Mesenteric fat pad (tissue), 1 donor: Measurements from ENCODE around the gene IRAK3. TPM values are rescaled to one million over a fixed set of nuclear protein-coding genes. Genes with fewer than 3 reads are reported as not detected.
"Not testable (repeated sequence)": the region's sequence is repeated elsewhere in the genome, so short reads cannot be mapped to it uniquely, and the experiment has no call there.

Experiments
- DNase-seq: peaks from one replicate; pipeline ENCODE4 v3.0.0-alpha.2; 2020; ENCODE audit warnings: low spot score
- total RNA-seq: library from RNA; stranded (reverse); fragmentation: NEBNext Ultra II Directional; extraction: Animal tissue kit (Norgen Biotek cat#: 25700); gene quantifications from one replicate; pipeline ENCODE4 v1.2.1, GENCODE V29; 2021
- donor health status: DM: yes; HTN: yes; CAD: no.

IRAK3 gene
- total RNA-seq, 1 donor from 2014 or later = 58.9 TPM

GRCh38 chr12:66211573-66211972, 22.6 kb downstream of the IRAK3 start:
- DNase-seq = not testable (repeated sequence)

- not testable (repeated sequence) for DNase-seq
Measured at GRCh38 chr12:66213011-66213410, 24.0 kb downstream of the IRAK3 start.

- no peak for DNase-seq
Measured at GRCh38 chr12:66217342-66217917, 28.4 kb downstream of the IRAK3 start.

GRCh38 chr12:66228462-66228861, 39.4 kb downstream of the IRAK3 start:
- no peak for DNase-seq

GRCh38 chr12:66232263-66232662, 43.2 kb downstream of the IRAK3 start:
- no peak for DNase-seq

- DNase-seq = not testable (repeated sequence)
Measured at GRCh38 chr12:66234037-66234693, 45.2 kb downstream of the IRAK3 start.

GRCh38 chr12:66234773-66235625, 46.0 kb downstream of the IRAK3 start:
- DNase-seq = peak; percentile 91

- no peak for DNase-seq
Measured at GRCh38 chr12:66235626-66236281, 46.7 kb downstream of the IRAK3 start.

- not testable (repeated sequence) for DNase-seq
Measured at GRCh38 chr12:66236282-66236675, 47.3 kb downstream of the IRAK3 start.

- no peak for DNase-seq
Measured at GRCh38 chr12:66236969-66237368, 48.0 kb downstream of the IRAK3 start.

- DNase-seq = no peak
Measured at GRCh38 chr12:66237505-66238175, 48.6 kb downstream of the IRAK3 start.

GRCh38 chr12:66239295-66239694, 50.3 kb downstream of the IRAK3 start:
- no peak for DNase-seq

DNA sequence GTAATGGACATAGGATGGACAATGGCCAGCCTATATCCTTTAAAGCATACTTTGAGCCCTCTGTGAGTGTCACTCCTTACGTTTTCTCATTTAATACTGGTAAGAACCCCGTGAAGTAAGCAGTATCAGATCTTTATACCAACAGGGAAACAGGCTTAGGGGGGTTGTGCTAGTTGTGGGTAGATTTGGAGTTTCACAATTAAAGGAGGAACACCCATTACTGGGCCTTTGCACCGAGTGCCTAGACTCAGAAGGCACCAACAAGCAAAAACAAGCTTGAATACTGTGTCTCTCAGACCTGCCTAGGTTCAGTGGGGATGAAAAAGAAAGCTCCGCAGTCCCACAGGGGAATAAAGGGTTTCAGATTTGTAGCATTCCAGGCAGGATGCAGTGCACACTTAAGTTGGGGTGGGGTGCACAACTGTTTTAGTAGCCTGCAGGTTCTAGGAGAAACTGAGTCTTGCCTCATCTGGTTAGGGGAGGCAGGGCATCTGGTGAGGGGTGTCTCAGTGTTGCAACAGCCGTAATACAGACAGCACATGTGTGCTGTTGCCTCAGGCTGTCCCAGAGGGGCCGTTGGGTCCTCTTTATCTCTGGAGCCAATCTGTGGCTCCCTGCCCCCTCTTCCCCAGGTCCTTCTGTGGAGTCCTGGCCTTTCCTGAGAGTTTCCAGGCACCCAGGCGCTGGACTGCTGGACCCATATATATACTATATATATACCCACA, 51.2 kb downstream of the IRAK3 start:
- DNase-seq = no peak

DNA sequence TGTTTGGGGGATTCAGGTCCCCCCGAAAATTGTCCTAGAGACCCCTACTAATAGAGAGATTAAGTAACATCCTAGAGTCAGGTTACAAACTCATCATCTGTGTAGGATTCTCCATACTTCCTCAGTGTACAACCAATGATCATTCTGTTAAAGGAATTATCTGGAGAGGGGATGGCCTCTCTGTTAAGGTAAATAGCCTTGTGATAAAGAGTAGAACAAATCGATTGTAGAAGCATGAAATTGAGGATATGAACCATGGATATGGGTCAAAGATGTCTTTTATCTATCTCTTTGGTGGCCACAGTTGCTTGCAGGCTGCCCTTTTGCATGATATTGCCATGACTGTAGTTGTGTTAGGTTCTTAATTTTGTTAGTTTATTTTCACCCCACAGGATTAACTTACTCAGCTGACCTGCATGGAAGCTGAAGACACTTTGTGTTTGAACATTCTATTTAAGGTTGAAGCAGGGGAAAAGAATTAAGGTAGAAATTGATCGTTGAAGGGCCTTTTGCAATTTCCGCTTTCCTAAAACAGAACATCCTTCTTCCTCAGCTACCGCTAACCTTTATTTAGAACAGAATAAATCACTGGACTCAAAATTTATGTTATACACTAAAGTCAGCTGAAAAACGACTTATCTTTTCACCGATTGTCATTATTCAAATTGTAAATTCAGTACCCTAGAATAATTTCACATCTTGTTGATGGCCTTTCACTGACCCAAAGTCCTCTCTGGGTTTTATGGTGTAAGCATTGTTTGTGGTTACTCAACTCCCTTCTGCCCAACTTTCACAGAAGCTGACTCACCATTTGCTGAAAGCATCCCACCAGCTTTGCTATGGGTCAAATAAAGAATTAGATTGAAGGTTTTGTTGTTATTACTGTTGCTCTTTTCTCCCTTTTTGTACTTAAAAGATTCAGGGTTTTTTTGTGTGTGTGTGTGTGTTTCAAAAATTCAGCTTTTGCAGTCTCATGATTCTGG, 52.3 kb downstream of the IRAK3 start:
- no peak for DNase-seq

DNA sequence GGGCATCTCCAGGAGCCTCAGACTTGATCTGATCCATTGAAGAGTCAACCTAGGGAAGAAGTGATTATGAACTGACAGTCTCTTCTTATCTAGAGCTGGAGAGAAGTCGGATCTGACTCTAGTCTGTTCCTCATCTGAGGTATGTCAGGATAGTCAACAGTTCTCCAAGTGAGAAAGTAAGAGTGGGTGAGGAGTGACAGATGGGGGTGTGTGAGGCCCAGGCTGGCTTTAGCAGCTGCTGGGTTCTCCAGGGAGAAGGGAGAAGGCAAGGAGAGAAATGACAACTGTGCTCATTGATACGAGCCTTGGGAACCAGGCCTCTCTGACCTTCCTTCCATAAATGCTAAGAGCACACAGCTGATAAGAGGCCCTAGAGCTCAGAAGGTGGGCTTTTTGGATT, 53.3 kb downstream of the IRAK3 start:
- no peak for DNase-seq

DNA sequence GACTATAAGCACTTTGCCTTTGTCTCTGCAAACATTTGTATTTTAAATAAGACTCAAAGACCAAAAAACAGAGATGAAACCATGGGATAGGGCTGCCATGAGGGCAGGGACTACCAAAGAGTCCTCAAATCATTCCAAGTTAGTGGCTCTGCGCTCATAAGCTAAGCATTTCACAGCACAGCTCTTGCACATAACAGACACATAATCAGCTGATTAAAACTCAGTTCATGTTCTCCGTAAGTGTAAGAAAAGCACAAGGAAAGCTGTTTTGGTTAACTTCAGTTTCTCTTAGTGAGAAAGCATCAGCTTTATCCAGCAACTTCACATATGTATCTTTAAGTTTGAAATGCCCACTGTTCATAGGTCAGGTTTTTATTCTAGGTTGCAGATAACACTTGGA, 54.9 kb downstream of the IRAK3 start:
- DNase-seq = no peak

DNA sequence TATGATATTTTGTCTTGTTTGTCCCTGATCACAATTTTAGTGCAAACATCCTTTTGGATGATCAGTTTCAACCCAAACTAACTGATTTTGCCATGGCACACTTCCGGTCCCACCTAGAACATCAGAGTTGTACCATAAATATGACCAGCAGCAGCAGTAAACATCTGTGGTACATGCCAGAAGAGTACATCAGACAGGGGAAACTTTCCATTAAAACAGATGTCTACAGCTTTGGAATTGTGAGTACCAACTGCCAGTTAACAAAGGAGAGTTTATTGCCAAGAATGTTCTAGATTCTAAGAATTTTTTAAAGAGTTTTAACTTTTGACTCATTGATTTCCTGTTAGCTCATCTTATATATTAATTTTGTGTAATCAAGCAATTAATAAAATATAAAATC, 55.4 kb downstream of the IRAK3 start:
- no peak for DNase-seq

- no peak for DNase-seq
Measured at GRCh38 chr12:66247741-66248140, 58.7 kb downstream of the IRAK3 start.

- no peak for DNase-seq
Measured at GRCh38 chr12:66251049-66251448, 62.0 kb downstream of the IRAK3 start.
